ENCODE data around the gene PRKRIP1.

Gene PRKRIP1

GRCh38 chr7:102432442-102433218, 36.5 kb downstream of the PRKRIP1 start:
- peak overlapping the region; percentile 65 for H3K4me3 ChIP-seq (ENCODE audit: low read depth, low read length)
- no peak for DNase-seq (ENCODE audit: low read depth, low spot score)
- in situ Hi-C loops (cut with HindIII; ENCODE audit: low sequenced_read_pairs): no loop called here
- no peak for TF ChIP-seq CTCF (IDR thresholded peaks at IDR 0.05; ENCODE audit: low read depth, low read length)

DNA sequence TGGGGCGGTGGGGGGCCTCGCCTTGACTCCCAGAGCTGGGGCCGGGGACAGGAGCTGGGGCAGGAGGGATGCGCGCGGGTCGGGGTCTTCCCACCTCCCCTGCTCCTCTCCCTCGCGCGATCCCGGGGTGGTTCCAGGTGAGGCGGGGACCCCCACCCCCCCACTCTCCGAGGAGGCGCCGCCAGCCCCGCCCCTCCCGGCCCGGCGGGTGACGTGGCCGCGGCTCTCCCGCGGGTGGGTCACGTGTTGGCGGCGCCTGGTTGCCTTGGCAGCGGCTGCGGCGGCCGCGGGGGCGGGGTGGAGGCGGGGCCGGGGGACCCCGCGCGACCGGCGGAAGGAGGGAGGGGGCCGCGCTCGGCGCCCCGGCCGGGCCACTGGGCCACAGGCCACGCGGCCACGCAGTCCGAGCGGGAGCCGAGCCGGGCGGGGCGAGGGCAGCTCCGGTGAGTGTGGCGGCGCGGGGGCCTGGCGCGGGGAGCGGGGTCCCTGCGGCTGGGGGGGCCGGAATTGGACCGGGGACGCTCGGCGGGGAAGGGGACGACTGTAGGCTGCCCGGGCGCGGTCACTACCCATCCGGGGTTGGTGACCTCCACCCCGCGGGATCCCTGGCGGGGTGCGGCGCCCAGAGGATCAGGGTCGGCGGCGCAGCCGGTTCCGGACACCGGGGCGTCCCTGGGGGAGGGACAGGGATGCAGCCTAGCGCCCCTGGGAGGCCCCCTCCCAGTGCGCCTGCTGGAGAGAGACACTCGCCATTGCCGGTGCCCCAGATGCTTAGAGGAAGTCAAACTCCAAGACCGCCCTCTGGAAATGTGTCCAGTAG, 37.3 kb downstream of the PRKRIP1 start, which contains the start of gene ORAI2:
Gene ORAI2, plus strand, starts transcription at position 357 of the 820 bp plus-strand sequence. CDS start 5,382 bp downstream, outside the sequence.
- in situ Hi-C loops (cut with HindIII; ENCODE audit: low sequenced_read_pairs): no loop called here
- peak within 1 kb of the TSS; percentile 65 for H3K4me3 ChIP-seq (ENCODE audit: low read depth, low read length)
- TF ChIP-seq CTCF (IDR thresholded peaks at IDR 0.05; ENCODE audit: low read depth, low read length): no peak
- peak; percentile 62 for DNase-seq (ENCODE audit: low read depth, low spot score)

GRCh38 chr7:102434039-102434486, 37.9 kb downstream of the PRKRIP1 start:
- TF ChIP-seq CTCF (IDR thresholded peaks at IDR 0.05; ENCODE audit: low read depth, low read length): no peak
- in situ Hi-C loops (cut with HindIII; ENCODE audit: low sequenced_read_pairs): no loop called here
- peak overlapping the region; percentile 65 for H3K4me3 ChIP-seq (ENCODE audit: low read depth, low read length)
- peak; percentile 41 for DNase-seq (ENCODE audit: low read depth, low spot score)

GRCh38 chr7:102436118-102436517, 40.0 kb downstream of the PRKRIP1 start:
- no peak overlapping the region for H3K4me3 ChIP-seq (ENCODE audit: low read depth, low read length)
- no peak for DNase-seq (ENCODE audit: low read depth, low spot score)
- TF ChIP-seq CTCF (IDR thresholded peaks at IDR 0.05; ENCODE audit: low read depth, low read length): no peak
- in situ Hi-C loops (cut with HindIII; ENCODE audit: low sequenced_read_pairs): no loop called here

DNA sequence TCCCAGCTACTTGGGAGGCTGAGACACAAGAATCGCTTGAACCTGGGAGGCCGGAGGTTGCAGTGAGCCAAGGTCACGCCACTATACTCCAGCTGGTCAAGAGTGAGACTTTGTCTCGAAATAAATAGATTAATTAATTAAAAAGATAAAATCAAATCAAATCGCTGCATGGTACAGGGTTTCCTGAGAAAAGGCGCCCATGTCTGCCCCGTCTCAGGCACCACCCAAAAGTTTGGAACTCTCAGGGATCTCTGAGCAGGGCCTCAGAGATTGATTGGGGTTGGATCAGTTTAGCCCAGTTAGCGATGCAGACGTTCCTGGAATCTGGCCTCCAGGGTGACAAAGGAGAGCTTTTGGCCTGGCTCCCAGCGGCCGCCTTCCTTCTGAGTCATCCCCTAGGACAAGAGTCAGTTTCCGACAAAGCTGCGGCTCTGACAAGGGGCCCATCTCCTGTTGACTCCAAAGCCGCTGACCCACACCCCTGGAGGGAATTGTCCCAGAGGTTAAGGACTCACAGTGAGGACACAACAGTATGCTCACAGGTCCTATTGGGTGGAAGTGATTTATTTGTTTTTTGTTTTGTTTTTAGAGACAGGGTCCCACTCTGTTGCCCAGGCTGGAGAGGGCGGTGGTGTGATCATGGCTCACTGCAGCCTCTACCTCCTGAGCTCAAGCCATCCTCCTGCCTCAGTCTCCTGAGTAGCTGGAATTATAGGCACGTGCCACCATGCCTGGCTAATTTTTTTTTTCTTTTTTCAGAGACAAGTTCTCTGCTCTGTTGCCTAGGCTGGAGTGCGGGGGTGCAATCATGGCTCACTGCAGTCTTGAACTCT, 44.0 kb downstream of the PRKRIP1 start:
- in situ Hi-C loops (cut with HindIII; ENCODE audit: low sequenced_read_pairs): no loop called here
- H3K4me3 ChIP-seq (ENCODE audit: low read depth, low read length): no peak overlapping the region
- DNase-seq (ENCODE audit: low read depth, low spot score): peak; percentile 81
- no peak for TF ChIP-seq CTCF (IDR thresholded peaks at IDR 0.05; ENCODE audit: low read depth, low read length)

Data from astrocyte of the spinal cord (primary cell).